ENCODE measurements around the gene NPHP4. TPM values are rescaled to one million over a fixed set of nuclear protein-coding genes. Genes with fewer than 3 reads are reported as not detected.

Gene NPHP4
- total and polyA plus RNA-seq, 2 donors (not counting 3 experiments of a cell fraction or from before 2014, with no cell fraction given), result 4.4 to 11.7 TPM

GRCh38 chr1:5917591-5918274 is 74.5 kb downstream of the NPHP4 start:
- intact Hi-C loops (cut with micrococcal nuclease), result loop anchor here (2.0 kb wide), 1 partner anchor 1265 kb away; no protein-coding TSS in a partner anchor
- ChIA-PET CTCF (interaction anchor here (4.8 kb wide), 1 partner anchor 407 kb away, joined by 45 read pairs; no protein-coding TSS in a partner anchor), POLR2A (no interaction called here)
- no peak overlapping the region for H2AFZ ChIP-seq (ENCODE audit: low read depth, low read length)
- no peaks in the 10 kb centered on the region for H3K79me2 ChIP-seq (ENCODE audit: control insufficient read depth, insufficient read depth, low read length)
- no peak overlapping the region for H3K4me3 ChIP-seq (replicated peaks in 1 of 3; ENCODE audit: insufficient read depth in 1 of 3, low read depth in 1 of 3, low read length in 3 of 3)
- no peaks in the 10 kb centered on the region for H3K9me3 ChIP-seq (replicated peaks; ENCODE audit: control insufficient read depth, insufficient read depth, low read length)
- DNase-seq (ENCODE audit: low read depth, low spot score) (no peak), FAIRE-seq (no peak)
- no peaks in the 10 kb centered on the region for H4K20me1 ChIP-seq (replicated peaks; ENCODE audit: control insufficient read depth, extremely low read depth, insufficient read depth, low read length)
- H3K4me1 ChIP-seq (ENCODE audit: control insufficient read depth, extremely low read depth, insufficient read depth, low read length), result no peaks in the 10 kb centered on the region
- TF ChIP-seq EZH2 (IDR thresholded peaks at IDR 0.05; ENCODE audit: borderline replicate concordance, low read depth, low read length, severe bottlenecking) (no peak), CTCF (IDR thresholded peaks at IDR 0.05; ENCODE audit: extremely low read depth in 1 of 2, insufficient read depth in 1 of 2, low read depth in 1 of 2, low read length in 2 of 2) (no peak), POLR2AphosphoS5 (IDR thresholded peaks at IDR 0.05; ENCODE audit: insufficient read depth, low read depth, low read length) (no peak), GATA2 (IDR thresholded peaks at IDR 0.05; ENCODE audit: insufficient read depth, insufficient read length, low read depth, low read length) (no peak), JUN (IDR thresholded peaks at IDR 0.05; ENCODE audit: borderline replicate concordance, insufficient read depth, insufficient read length, low read depth) (no peak), POLR2A (IDR thresholded peaks at IDR 0.05; ENCODE audit: low read depth, low read length) (no peak), MAX (IDR thresholded peaks at IDR 0.05; ENCODE audit: insufficient read depth, insufficient read length) (no peak), MYC (IDR thresholded peaks at IDR 0.05; ENCODE audit: low read depth, low read length) (no peak), FOS (IDR thresholded peaks at IDR 0.05; ENCODE audit: borderline replicate concordance, insufficient read depth, low read length) (no peak)
- dilution Hi-C loops (cut with MboI; ENCODE audit: extremely low pct_ligation_motif_present, low sequenced_read_pairs), result no loop called here
- BruUV-seq (replicated peaks), result no TSS peak
- H3K9ac ChIP-seq (replicated peaks; ENCODE audit: extremely low read depth, insufficient read depth, low read length), result no peak overlapping the region
- no peaks in the 10 kb centered on the region for H3K9me1 ChIP-seq (replicated peaks; ENCODE audit: control insufficient read depth, extremely low read depth, insufficient read depth, low read length)
- no peak overlapping the region for H3K4me2 ChIP-seq (ENCODE audit: insufficient read depth, low read length)
- H3K27me3 ChIP-seq (ENCODE audit: control insufficient read depth in 2 of 2, insufficient read depth in 2 of 2, low read length in 2 of 2), result no peaks in the 10 kb centered on the region
- no peaks in the 10 kb centered on the region for H3K36me3 ChIP-seq (ENCODE audit: control insufficient read depth in 2 of 2, extremely low read depth in 1 of 2, insufficient read depth in 2 of 2, low read length in 2 of 2)
- no peak overlapping the region for H3K27ac ChIP-seq (ENCODE audit: insufficient read depth, low read depth, low read length)

Data from endothelial cell of umbilical vein (primary cell).